ENCODE data around the gene MYOZ3. TPM values are rescaled to one million over a fixed set of nuclear protein-coding genes. Genes with fewer than 3 reads are reported as not detected.

The MYOZ3 gene
- total RNA-seq, 1 donor from 2014 or later, result 51.5 TPM

GRCh38 chr5:150659360-150660107 lies 1.5 kb upstream of the MYOZ3 start:
- no peak for DNase-seq

DNA sequence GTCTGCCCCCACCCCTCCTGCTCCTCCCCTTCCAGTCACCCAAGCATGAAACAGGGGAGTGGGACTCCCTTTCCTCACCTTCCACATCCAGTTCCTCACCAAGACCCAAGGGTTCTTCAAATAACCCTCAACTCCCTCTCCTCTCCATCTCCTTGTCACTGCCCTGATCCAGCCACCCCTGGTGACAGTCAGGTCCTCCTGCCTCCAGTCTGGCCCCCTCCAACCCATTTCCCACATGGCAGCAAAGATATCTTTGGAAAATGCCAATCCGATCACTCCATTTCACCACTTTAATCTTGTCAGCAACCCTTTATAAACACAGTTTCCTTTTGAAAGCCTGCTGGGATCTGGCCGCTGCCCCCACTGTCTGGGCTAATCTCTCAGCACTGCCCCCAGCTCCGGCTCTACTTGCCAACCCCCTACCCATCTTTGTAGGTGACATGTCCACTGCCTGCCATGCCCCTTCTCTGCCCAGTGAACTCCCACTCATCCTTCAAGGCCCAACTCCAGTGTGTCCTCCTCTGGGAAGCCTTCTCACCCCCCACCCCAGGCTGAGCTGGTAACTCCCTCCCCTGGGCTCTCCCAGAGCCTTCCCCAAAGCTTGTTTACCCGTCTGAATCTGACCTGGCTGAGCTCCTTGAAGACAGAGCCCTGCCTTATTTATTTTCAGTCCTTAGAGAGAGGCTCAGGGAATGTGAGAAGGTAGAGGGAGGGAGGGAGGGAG lies 781 bp upstream of the MYOZ3 start:
- no peak for DNase-seq

- DNase-seq, result no peak
These were observed 958 bp downstream of the MYOZ3 start for GRCh38 chr5:150661821-150662596.

DNA sequence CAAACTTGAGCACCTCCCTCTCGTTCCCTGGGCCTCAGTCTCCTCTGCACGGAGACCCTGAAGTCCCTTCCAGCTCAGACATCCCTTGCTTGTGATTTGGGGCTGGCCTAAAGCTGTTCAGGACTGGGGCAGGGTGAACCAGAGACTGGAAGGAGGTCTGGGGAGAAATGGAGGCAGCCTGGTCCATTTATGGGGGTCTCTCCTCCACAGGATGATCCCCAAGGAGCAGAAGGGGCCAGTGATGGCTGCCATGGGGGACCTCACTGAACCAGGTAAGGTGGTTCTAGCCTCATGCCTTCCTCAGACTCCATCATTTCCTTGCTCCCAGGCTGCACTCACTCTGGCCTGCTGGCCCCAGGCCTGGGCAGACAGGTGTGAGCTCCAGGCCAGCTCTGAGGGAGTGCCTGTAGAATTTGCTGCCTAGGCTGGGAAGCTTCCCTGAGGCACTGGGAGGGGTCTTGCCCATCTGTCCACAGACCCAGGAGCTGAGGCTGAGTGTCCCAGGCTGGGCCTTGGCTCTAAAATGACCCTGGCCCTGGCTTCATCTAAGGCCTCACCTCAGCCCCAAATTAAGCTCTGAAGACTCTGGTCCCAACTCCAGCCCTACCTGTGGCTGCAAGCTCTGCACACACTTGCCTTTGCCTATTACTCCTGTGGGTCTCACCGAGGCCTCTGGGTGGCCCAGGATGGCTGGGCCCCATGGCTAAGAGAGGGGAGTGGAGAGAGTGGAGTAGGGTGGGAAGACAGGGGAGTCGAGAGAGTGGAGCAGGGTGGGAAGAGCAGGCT lies 1.9 kb downstream of the MYOZ3 start:
- no peak for DNase-seq

GRCh38 chr5:150663936-150664335 lies 2.9 kb downstream of the MYOZ3 start:
- DNase-seq, result no peak

- DNase-seq, result no peak
These were observed 4.0 kb downstream of the MYOZ3 start for GRCh38 chr5:150665044-150665443.

GRCh38 chr5:150670275-150670947 lies 9.4 kb downstream of the MYOZ3 start:
- DNase-seq, result no peak

DNA sequence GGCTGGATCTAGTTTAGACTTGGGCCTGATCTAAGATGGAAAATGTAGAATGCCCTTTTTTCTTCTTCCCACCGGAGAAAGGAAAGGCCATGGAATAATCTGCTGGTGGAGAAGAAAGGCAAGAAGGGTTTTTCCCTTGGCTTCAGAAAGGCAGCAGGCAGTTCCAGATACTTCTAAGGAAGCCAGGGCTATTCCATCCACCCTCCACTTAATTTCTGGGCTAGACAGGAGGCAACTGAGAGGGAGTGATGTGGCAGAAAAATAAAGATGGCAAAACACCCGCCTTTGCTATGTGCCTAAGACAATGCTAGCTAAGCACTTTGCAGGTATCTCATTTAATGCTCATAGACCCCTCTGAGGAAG lies 9.9 kb downstream of the MYOZ3 start:
- no peak for DNase-seq

DNA sequence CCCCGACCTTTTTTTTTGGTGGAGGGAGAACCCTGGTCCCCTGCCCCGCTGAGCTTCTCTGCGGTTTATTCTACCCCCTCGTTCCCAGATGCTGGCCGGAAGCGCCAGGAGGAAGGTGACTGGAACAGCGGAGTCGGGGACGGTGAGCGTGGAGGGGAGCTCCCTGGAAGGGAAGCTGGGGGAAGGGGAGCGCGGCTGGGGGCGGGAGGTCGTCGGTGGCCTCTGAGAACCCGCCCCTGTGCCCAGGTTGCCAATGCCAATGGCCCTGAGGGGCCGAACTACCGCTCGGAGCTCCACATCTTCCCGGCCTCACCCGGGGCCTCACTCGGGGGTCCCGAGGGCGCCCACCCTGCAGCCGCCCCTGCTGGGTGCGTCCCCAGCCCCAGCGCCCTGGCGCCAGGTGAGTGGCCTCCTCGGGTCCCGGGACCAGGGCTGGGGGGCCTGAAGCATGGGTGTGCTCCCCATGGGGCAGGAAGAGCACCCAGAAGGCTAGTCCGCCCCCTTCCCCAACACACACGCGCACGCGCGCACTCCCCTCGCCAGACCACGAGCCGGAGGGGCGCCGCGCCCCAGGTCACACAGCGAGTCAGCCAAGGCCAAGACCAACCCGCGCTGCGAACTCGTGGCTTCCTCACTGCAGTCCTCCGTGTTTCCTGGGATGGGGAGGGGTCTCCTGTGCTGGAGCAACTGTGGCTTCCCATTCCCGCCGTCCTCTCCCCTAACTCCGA lies 10.6 kb downstream of the MYOZ3 start:
- no peak for DNase-seq

DNA sequence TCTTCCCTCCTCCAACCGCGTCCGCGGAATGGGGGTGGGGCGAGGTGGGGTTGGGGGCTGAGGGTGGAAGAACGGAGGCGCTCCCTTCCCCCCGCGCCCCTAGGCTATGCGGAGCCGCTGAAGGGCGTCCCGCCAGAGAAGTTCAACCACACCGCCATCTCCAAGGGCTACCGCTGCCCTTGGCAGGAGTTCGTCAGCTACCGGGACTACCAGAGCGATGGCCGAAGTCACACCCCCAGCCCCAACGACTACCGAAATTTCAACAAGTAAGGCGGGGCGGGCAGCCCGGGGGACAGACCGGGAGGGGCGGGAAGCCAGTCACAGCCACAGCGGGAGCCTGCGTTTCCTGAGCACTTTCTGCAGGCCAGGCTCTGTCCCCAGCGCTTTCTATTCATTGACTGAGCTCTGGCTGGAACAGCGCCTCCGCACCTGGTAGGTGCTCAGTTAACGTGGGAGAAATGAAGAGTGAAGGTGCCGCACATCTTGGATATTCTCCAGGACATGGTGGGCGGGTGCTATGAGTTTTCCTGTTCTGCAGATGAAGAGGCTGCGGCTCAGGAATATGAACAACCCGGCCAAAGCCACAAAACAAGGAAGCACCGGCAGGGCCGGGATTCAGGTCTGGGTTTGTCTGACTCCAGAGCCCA lies 11.3 kb downstream of the MYOZ3 start:
- peak; percentile 71 for DNase-seq

GRCh38 chr5:150672884-150673275 lies 11.8 kb downstream of the MYOZ3 start:
- no peak for DNase-seq

GRCh38 chr5:150674341-150674821 lies 13.3 kb downstream of the MYOZ3 start:
- peak; percentile 51 for DNase-seq

GRCh38 chr5:150675069-150675468 lies 14.0 kb downstream of the MYOZ3 start:
- DNase-seq, result no peak

DNA sequence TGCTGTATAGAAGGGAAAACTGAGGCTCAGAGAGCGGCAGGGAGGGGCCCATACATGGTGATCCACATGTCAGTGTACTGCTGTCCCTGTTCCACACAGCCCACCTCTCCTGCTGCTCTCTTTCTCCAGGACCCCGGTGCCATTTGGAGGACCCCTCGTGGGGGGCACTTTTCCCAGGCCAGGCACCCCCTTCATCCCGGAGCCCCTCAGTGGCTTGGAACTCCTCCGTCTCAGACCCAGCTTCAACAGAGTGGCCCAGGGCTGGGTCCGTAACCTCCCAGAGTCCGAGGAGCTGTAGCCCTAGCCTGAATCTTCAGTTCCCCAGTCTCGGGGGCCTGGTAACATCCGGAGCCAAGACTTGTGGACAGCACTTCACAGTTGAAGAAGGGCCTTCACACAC lies 15.5 kb downstream of the MYOZ3 start:
- no peak for DNase-seq

DNA sequence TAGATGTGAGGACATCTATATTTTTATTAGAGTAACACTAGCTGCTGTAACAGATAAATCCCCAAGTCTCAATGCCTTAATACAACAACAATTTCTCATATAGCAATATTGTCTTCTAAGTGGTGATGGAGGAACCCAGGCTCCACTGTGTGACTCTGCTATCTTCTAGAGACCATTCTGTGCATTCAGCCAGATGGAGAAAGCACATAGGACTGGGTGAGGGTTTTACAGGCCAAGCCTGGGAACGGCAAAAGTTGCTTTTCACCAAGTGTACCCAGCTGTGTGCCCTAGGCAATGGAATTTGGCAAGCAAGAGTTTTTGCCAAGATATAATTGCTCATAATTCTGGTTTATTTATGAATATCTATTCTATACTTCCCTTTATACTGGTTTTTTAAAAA lies 28.1 kb downstream of the MYOZ3 start:
- no peak for DNase-seq

DNA sequence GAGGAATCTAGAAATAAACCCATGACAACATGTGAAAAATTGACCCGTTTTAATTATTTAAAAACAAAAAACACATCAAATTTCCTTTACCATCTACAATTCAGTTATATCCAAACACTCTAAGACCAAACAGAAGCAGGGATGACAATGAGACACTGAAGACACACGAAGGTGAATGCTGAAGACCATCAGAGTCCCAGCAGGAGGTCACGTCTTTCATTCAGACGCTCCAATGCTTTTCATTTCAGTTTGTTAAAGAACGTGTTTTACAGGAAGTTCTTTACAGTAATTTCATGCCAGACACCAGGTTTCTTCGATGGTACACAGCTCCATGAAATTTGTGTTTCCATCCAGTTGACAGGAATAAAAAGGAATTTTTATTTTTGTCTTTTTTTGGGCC lies 29.7 kb downstream of the MYOZ3 start:
- DNase-seq, result no peak

DNA sequence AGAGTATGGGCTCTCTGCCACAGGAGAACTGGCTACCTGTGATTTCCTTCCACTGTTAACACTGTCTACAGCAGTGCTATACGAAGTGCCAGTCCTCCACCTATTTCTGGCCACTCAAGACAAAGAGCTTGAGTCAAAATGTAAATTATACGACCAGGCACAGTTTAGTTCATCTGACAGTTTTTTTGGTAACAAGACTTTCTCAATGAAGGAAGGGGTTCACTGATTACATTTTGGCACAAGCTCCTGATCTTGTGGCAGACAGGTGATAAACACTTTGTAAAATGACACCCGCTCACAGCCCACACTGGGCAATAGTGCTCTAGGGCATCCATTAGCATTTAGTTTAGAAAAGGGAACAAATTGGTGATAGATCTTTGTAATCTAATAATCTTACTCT lies 31.2 kb downstream of the MYOZ3 start:
- no peak for DNase-seq

- DNase-seq, result no peak
These were observed 33.6 kb downstream of the MYOZ3 start for GRCh38 chr5:150694612-150695011.

DNA sequence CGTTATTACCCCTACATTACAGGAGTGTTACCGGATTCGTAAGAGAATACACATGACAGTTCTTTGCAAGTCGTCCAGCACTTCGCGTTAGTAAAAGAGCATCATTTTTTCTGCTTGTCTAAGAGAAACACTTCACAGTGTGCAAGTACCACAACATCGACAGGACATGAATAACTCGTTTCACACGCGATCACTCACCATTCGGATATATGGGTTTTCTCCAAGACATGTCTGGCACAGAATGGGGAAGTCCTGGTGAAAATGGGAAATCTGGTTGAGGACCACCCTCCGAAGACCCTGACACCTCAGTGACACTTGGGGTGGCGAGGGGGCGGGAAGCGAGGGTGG lies 39.2 kb downstream of the MYOZ3 start:
- no peak for DNase-seq

GRCh38 chr5:150700594-150701377 lies 39.7 kb downstream of the MYOZ3 start, which contains the start of gene RBM22:
Gene RBM22, minus strand, starts transcription at chr5:150701062. Its CDS starts 77 bp downstream, at chr5:150700985.
- DNase-seq, result peak; percentile 98
